GM19455 (cell line): ENCODE data around the gene IPO9.
"Not testable (repeated sequence)": the region's sequence is repeated elsewhere in the genome, so short reads cannot be mapped to it uniquely, and the experiment has no call there.

ENCODE experiments used
- ATAC-seq: cut with Tn5 transposase; IDR thresholded peaks from one replicate; pipeline ENCODE4 v1.9.1; 2021; ENCODE audit not compliant: unreplicated experiment

Gene IPO9

GRCh38 chr1:201808633-201808990, 20.3 kb upstream of the IPO9 start:
- no peak for ATAC-seq

GRCh38 chr1:201809876-201810275, 19.1 kb upstream of the IPO9 start:
- no peak for ATAC-seq

GRCh38 chr1:201810466-201811216, 18.3 kb upstream of the IPO9 start:
- no peak for ATAC-seq

- no peak for ATAC-seq
Observed at GRCh38 chr1:201813226-201813625, 15.7 kb upstream of the IPO9 start.

DNA sequence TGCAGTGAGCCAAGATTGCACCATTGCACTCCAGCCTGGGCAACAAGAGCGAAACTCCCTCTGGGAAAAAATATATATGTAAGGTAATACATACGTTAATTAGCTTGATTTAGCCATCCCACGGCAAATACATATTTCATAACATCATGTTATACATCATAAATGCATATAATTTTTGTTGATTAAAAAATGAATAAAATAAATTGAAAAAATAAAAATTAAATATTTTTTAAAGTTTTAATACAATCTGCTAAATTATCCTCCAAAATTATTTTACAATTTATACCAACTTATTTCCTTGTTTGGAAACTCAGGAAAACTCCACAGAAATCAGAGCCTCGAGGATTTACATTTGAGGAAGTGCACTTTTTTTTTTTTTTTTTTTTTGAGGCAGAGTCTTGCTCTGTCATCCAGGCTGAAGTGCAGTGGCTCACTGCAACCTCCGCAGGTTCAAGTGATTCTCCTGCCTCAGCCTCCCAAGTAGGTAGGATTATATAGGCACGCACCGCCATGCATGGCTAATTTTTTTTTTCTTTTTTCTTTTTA, 12.6 kb upstream of the IPO9 start:
- no peak for ATAC-seq

GRCh38 chr1:201818971-201819750, 9.8 kb upstream of the IPO9 start:
- ATAC-seq: no peak

- ATAC-seq: no peak
Observed at GRCh38 chr1:201820413-201820812, 8.5 kb upstream of the IPO9 start.

DNA sequence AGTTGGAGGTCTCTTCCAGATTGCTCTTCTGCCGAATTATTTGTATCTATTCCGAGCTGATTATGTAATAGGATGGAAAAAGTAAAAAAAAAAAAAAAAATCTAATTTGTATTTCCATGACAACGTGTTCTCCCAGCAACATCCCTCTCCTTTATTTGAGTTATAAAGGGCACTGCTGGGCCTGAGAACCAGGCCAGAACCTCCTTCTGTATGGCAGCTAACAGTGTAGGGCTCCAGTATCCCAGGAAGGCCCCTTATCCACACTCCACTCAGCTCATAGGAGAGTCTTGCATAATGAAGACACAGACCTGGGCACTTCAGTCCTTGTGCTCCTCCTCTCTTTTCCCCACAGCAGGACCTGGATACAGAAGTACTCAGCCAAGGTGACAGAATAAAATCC, 3.7 kb upstream of the IPO9 start:
- ATAC-seq: no peak

GRCh38 chr1:201826830-201827229, 2.1 kb upstream of the IPO9 start:
- ATAC-seq: no peak

DNA sequence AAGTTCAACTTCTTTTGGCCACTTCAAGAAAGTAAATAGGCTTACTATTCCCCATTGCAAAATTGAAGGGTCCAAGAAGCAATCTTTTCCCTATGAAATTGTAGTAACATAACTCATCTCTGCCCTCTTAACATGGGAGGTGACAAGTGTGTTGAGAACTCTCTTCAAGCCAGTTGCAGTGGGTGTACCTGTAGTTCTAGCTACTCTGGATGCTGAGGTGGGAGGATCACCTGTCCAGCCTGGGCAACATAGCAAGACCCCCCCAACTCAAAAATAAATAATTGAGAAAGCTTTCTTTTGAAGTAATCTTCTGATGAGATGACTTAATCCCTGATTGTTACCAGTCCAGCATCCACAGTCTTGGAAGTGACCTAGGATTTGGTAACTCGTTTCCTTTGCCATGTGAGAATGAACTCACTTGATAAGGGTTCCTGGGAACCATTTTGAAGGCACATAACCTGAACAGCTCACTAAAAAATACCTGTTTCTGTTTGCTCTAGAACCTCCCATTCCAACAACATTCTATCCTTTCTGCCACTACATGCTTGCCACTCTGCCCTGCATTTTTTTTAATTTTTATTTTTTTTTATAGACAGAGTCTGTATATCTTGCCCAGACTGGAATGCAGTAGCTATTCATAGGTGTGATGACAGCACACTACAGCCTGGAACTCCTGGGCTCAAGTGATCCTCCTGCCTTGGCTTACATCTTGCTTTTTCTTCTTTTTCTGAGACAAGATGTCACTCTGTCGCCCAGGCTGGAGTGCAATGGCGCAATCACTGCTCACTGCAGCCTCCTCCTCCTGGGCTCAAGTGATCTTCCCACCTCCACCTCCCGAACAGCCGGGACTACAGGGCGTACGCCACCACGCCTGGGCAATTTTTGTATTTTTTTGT, 1.4 kb upstream of the IPO9 start:
- no peak for ATAC-seq

DNA sequence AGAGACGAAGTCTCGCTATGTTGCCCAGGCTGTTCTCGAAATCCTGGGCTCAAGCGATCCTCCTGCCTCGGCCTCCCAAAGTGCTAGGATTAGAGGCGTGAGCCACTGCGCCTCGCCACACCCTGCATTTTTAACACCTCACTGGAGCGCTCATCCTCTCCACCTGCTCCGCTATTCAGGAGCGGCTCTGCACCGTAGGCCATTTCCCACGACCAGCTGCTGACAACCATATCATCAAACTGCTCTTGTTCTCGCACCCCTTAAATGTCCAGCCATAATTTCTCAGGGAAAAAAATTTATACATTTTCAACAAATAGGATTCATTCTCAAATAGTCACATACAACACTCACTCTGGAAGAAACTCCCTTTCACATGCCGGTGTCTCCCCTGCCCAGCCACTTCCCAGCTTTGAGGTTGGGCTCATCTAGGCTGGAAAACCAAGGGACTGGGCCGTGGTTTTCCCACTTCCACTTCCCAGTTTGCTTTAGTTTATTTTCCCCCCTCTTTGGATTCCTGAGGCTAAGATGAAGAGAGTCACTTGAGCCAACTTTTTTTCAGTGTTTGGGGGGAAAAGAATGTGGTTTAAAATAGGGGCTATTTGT, 639 bp upstream of the IPO9 start:
- ATAC-seq: no peak

GRCh38 chr1:201831371-201831770, 2.4 kb downstream of the IPO9 start:
- no peak for ATAC-seq

DNA sequence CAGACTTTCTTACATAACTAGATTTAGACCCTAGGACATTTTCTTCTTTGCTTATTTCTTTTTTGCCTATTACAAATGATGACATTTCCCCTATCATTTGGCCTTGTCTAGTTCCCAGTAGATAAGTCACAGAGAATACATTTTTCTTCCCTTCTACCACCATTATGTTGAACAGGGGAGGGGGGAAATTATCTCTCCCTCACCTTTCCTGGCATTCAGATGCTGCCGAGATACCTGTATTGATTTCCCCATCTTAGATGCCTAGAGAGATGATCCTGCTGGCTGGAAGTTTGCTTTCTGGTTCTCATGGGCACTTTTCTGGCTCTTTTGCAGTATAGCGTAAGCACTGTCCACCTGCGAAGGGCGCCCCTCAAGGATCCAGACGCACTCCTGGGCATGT, 5.7 kb downstream of the IPO9 start:
- no peak for ATAC-seq

DNA sequence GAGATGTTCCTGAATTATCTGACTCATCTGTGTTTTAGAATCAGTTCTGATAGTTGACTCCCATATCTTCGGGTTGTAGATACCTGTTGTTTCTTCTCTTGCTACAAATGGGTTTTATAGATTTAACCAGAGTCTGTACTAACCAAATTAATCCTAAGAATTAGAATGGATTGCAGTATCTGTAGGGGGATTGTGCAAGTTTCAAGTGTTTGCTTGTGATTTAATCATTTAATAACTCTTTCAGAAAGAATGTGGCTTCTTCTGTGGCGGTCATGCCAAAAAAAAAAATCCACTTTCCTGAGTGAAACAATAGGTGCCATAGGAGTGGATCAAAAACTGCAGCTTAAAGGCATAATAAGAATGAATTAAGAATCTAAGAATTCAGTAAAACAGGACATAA, 9.4 kb downstream of the IPO9 start:
- ATAC-seq: no peak

- ATAC-seq: not testable (repeated sequence)
Observed at GRCh38 chr1:201839089-201839488, 10.1 kb downstream of the IPO9 start.

- ATAC-seq: no peak
Observed at GRCh38 chr1:201840055-201840454, 11.1 kb downstream of the IPO9 start.

DNA sequence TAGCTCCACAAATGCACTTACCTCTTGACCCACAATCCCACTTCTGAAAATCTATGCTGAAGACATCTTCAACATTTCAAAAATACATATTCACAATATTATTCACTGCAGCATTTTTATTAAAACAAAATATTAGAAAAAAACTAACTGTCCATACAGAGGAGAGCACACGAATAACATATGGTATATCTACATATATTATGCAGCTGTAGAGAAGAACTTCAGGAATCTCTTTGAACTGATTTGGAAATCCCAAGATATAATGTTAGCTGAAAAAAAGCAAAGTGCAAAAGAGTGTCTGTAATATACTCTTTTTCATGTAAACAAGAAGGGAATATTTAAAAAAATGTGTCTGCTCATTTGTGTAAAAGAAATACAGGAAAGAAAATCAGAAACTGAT, 11.5 kb downstream of the IPO9 start:
- no peak for ATAC-seq

GRCh38 chr1:201841265-201841912, 12.4 kb downstream of the IPO9 start:
- ATAC-seq: no peak

DNA sequence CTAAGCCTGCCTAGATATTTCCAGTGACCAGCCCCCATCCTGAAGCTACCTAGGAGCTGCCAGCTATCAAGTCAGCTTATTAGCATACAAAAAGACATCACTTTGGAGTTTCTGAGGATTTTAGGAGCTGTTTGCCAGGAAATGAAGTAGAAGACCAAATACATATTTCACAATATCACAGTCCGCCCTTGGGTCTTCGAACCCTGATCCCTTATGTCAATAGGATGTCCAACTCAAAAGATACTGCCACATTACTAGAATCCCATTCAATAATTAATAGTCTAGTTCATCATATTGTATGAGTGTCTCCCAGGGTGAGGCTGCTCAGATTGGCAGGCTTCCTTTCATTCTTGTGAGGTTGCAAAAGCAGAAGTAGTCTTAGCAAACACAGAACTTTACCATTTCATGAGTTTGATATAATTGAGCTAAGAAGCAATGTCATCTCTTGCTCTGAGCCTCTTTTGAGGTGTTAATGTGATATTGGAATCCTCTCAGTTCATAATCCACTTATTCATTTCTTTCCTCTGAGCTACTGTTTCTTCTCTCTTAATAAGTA, 13.6 kb downstream of the IPO9 start:
- no peak for ATAC-seq
